ENCODE measurements around the gene FHIT. TPM values are rescaled to one million over a fixed set of nuclear protein-coding genes. Genes with fewer than 3 reads are reported as not detected.

FHIT gene
- total RNA-seq, 1 experiment from 2014 or later: 20.1 TPM

- no peaks in the 10 kb centered on the region for H3K9me3 Mint-ChIP-seq (ENCODE audit: unreplicated experiment)
- H3K4me3 Mint-ChIP-seq (ENCODE audit: unreplicated experiment): no peak overlapping the region
- no peaks in the 10 kb centered on the region for H3K36me3 Mint-ChIP-seq (ENCODE audit: insufficient read depth, unreplicated experiment)
- intact Hi-C loops (cut with micrococcal nuclease): no loop called here
- no peak overlapping the region for H3K27ac Mint-ChIP-seq (ENCODE audit: low read depth, unreplicated experiment)
- H3K27me3 Mint-ChIP-seq (ENCODE audit: insufficient read depth, unreplicated experiment): no peaks in the 10 kb centered on the region
- BruUV-seq (replicated peaks): no TSS peak
- CTCF ChIA-PET: interaction anchor here (1.1 kb wide), 1 partner anchor 9 kb away, joined by 4 read pairs; no protein-coding TSS in a partner anchor
- no peak for DNase-seq (ENCODE audit: unreplicated experiment)
- POLR2A ChIA-PET: interaction anchor here (0.6 kb wide), 1 partner anchor 1001 kb away, joined by 3 read pairs; no protein-coding TSS in a partner anchor
- TF ChIP-seq, protein P1, sequence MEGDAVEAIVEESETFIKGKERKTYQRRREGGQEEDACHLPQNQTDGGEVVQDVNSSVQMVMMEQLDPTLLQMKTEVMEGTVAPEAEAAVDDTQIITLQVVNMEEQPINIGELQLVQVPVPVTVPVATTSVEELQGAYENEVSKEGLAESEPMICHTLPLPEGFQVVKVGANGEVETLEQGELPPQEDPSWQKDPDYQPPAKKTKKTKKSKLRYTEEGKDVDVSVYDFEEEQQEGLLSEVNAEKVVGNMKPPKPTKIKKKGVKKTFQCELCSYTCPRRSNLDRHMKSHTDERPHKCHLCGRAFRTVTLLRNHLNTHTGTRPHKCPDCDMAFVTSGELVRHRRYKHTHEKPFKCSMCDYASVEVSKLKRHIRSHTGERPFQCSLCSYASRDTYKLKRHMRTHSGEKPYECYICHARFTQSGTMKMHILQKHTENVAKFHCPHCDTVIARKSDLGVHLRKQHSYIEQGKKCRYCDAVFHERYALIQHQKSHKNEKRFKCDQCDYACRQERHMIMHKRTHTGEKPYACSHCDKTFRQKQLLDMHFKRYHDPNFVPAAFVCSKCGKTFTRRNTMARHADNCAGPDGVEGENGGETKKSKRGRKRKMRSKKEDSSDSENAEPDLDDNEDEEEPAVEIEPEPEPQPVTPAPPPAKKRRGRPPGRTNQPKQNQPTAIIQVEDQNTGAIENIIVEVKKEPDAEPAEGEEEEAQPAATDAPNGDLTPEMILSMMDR (IDR thresholded peaks at IDR 0.05; ENCODE audit: unreplicated experiment): no peak
- peaks cover 7% of the 10 kb centered on the region for H3K4me1 Mint-ChIP-seq (ENCODE audit: insufficient read depth, unreplicated experiment)
Observed at GRCh38 chr3:61032991-61033390, 218.3 kb downstream of the FHIT start.

DNA sequence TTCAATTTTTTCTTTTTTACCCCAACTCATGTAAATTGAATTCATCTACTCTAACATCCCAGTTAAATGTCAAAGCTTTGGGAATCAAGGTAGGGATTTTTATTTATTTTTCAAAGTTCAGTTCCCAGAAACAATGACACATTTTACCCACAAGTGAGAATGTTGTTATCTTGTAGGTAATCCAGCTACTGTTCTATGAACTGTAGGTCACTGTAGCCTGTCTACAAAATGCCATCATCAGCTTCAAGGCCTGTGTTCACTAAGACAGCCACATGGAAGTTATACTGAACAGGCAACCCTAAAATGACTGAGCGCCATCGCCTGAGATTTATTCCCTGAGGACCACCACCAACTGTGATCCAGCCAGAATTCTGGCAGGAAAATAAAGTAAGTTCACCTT, 219.7 kb downstream of the FHIT start:
- TF ChIP-seq, protein P1 (IDR thresholded peaks at IDR 0.05; ENCODE audit: unreplicated experiment): no peak
- Mint-ChIP-seq H3K36me3 (ENCODE audit: insufficient read depth, unreplicated experiment) (no peaks in the 10 kb centered on the region), H3K27me3 (ENCODE audit: insufficient read depth, unreplicated experiment) (no peaks in the 10 kb centered on the region), H3K9me3 (ENCODE audit: unreplicated experiment) (no peaks in the 10 kb centered on the region), H3K4me1 (ENCODE audit: insufficient read depth, unreplicated experiment) (peaks cover 7% of the 10 kb centered on the region), H3K4me3 (ENCODE audit: unreplicated experiment) (no peak overlapping the region), H3K27ac (ENCODE audit: low read depth, unreplicated experiment) (no peak overlapping the region)
- BruUV-seq (replicated peaks): no TSS peak
- ChIA-PET CTCF (no interaction called here), POLR2A (no interaction called here)
- intact Hi-C loops (cut with micrococcal nuclease): no loop called here
- DNase-seq (ENCODE audit: unreplicated experiment): no peak

DNA sequence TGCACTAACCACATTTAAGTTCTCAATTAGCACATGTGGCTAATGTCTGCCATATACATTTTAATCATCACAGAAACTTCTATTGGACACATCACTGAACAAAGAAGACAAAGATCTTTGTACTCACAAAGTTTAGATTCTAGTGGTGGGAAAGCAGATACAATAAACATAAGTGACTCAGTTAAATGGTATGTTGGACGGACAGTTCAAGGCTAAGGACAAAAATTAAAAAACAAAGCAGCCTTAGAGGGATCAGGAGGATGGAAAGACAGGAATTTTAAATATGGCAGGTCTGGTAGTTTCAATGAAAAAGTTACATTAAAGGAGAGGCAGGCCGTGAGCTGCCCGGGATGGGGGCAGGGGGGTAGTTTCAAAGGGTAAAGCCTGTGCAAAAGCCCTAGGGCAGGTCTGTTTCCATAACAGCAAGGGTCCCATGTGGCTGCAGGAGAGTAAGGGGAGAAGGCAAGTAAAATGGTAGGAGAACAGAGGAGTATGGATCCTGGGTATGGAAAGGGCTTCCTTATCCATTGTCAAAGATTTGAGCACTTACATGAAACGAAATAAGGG, 220.7 kb downstream of the FHIT start:
- TF ChIP-seq, protein P1 (IDR thresholded peaks at IDR 0.05; ENCODE audit: unreplicated experiment): no peak
- Mint-ChIP-seq H3K4me3 (ENCODE audit: unreplicated experiment) (no peak overlapping the region), H3K9me3 (ENCODE audit: unreplicated experiment) (no peaks in the 10 kb centered on the region), H3K36me3 (ENCODE audit: insufficient read depth, unreplicated experiment) (no peaks in the 10 kb centered on the region), H3K4me1 (ENCODE audit: insufficient read depth, unreplicated experiment) (peaks cover 7% of the 10 kb centered on the region), H3K27ac (ENCODE audit: low read depth, unreplicated experiment) (no peak overlapping the region), H3K27me3 (ENCODE audit: insufficient read depth, unreplicated experiment) (no peaks in the 10 kb centered on the region)
- intact Hi-C loops (cut with micrococcal nuclease): no loop called here
- BruUV-seq (replicated peaks): no TSS peak
- peak; percentile 15 for DNase-seq (ENCODE audit: unreplicated experiment)
- POLR2A ChIA-PET: no interaction called here
- CTCF ChIA-PET: no interaction called here

DNA sequence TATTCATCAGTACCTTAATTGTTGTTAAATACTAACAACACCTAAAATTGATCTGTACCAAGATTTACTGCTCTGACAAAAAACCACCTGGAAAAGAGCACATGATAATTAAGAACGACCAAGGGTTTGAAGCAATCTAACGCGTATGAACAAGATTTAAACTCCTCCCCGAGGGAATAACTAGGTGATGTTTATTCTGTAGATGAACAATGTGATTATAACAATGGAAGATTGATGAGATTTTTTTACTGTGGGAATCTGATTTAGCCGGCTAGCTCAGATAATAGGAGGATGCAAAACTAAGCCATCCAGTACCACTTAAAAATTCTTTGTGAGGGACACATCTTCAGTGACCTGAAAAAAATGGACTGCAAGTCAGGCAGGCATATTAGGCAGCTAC, 222.1 kb downstream of the FHIT start:
- DNase-seq (ENCODE audit: unreplicated experiment): no peak
- no peaks in the 10 kb centered on the region for H3K36me3 Mint-ChIP-seq (ENCODE audit: insufficient read depth, unreplicated experiment)
- BruUV-seq (replicated peaks): no TSS peak
- H3K4me3 Mint-ChIP-seq (ENCODE audit: unreplicated experiment): no peak overlapping the region
- intact Hi-C loops (cut with micrococcal nuclease): no loop called here
- POLR2A ChIA-PET: interaction anchor here (0.9 kb wide), 1 partner anchor 383 kb away, joined by 3 read pairs; no protein-coding TSS in a partner anchor
- TF ChIP-seq, protein P1 (IDR thresholded peaks at IDR 0.05; ENCODE audit: unreplicated experiment): no peak
- no peak overlapping the region for H3K27ac Mint-ChIP-seq (ENCODE audit: low read depth, unreplicated experiment)
- H3K4me1 Mint-ChIP-seq (ENCODE audit: insufficient read depth, unreplicated experiment): peaks cover 7% of the 10 kb centered on the region
- CTCF ChIA-PET: interaction anchor here (0.6 kb wide), 1 partner anchor 50 kb away, joined by 4 read pairs; no protein-coding TSS in a partner anchor
- no peaks in the 10 kb centered on the region for H3K27me3 Mint-ChIP-seq (ENCODE audit: insufficient read depth, unreplicated experiment)
- H3K9me3 Mint-ChIP-seq (ENCODE audit: unreplicated experiment): no peaks in the 10 kb centered on the region

Measured in MCF 10A (cell line).